PC-9 (cell line): ENCODE data around the gene CHRM1.

Experiments
- EZH2 ChIP-seq: fragments of 200-600 bp; sonication (generic); IDR thresholded peaks from 2 replicates; pipeline ENCODE4 v1.8.0; 2017; ENCODE audit warnings: antibody characterized with exemption, low read depth
- TF ChIP-seq, protein P1 (sequence below): fragments of 200-600 bp; sonication (generic); conservative IDR thresholded peaks from 2 replicates; pipeline ENCODE4 v1.6.1; 2017; ENCODE audit warnings: mixed run types, antibody characterized with exemption, mild to moderate bottlenecking, moderate library complexity

DNA sequence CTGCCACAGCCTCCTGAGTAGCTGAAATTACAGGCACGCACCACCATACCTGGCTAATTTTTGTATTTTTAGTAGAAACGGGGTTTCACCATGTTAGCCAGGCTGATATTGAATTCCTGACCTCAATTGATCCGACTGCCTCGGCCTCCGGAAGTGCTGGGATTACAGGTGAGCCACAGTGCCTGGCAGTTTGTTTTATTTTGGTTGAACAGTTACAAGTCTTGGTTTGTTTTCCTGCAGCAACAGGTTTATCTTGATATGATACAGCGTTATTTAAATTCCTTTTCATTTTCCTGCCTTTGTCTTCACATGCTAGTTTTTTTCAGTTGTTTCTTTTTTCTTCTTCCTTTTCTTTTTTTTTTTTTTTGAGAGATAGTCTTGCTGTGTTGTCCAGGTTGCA, 44.5 kb downstream of the CHRM1 start:
- TF ChIP-seq, protein P1, sequence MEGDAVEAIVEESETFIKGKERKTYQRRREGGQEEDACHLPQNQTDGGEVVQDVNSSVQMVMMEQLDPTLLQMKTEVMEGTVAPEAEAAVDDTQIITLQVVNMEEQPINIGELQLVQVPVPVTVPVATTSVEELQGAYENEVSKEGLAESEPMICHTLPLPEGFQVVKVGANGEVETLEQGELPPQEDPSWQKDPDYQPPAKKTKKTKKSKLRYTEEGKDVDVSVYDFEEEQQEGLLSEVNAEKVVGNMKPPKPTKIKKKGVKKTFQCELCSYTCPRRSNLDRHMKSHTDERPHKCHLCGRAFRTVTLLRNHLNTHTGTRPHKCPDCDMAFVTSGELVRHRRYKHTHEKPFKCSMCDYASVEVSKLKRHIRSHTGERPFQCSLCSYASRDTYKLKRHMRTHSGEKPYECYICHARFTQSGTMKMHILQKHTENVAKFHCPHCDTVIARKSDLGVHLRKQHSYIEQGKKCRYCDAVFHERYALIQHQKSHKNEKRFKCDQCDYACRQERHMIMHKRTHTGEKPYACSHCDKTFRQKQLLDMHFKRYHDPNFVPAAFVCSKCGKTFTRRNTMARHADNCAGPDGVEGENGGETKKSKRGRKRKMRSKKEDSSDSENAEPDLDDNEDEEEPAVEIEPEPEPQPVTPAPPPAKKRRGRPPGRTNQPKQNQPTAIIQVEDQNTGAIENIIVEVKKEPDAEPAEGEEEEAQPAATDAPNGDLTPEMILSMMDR = no peak
- no peak for TF ChIP-seq EZH2
